Upper lobe of left lung (tissue), 4 donors: Measurements from ENCODE around the gene FAM163A.
"Not testable (repeated sequence)": the region's sequence is repeated elsewhere in the genome, so short reads cannot be mapped to it uniquely, and the experiment has no call there.

ENCODE experiments used
- CTCF ChIP-seq, 6 experiments: fragments of 450-650 bp in 4 of 6; fragments of 200-600 bp in 2 of 6; sonication (generic) in 2 of 6; IDR thresholded peaks; one replicate each; pipeline ENCODE4 v1.5.1; 2016 to 2019; ENCODE audit warnings: antibody characterized with exemption in 6 of 6
- EP300 ChIP-seq, 4 donors: sonication (generic); formaldehyde crosslinking; IDR thresholded peaks; one replicate each; pipeline ENCODE4 v1.5.1; 2017; ENCODE audit warnings: antibody characterized with exemption in 4 of 4, control low read depth in 2 of 4
- POLR2A ChIP-seq, 4 donors: fragments of 450-650 bp; IDR thresholded peaks; one replicate each; pipeline ENCODE4 v1.5.1; 2016 to 2017; ENCODE audit warnings: antibody characterized with exemption in 4 of 4, mild to moderate bottlenecking in 2 of 4
- POLR2AphosphoS5 ChIP-seq, 2 donors: sonication (generic); formaldehyde crosslinking; IDR thresholded peaks; one replicate each; pipeline ENCODE4 v1.5.1; 2017; ENCODE audit warnings: antibody characterized with exemption in 2 of 2

GRCh38 chr1:179855831-179856230 lies 112.7 kb downstream of the FAM163A start:
- TF ChIP-seq CTCF, EP300, POLR2A, POLR2AphosphoS5 (IDR thresholded peaks at IDR 0.05): not testable (repeated sequence)
